GM12878 (cell line): ENCODE measurements around the gene RAPGEF4. TPM values are rescaled to one million over a fixed set of nuclear protein-coding genes. Genes with fewer than 3 reads are reported as not detected.

Experiments
- ATAC-seq: fragments of 200-7000 bp; cut with Tn5 transposase; 3 replicates; pipeline ENCODE4 v1.9.1; 2020; ENCODE audit warnings: mild to moderate bottlenecking, moderate library complexity
- BruUV-seq: library from RNA; stranded (reverse); fragments of 400-500 nt; replicated peaks from 2 replicates; lab custom pipeline; 2021; lab: Mats Ljungman, UMichigan
- CTCF ChIA-PET: fragments of 300-600 bp; sonication (Branson Sonifier 250); formaldehyde crosslinking; extraction: SDS; loops from one replicate; lab custom pipeline; 2021; ENCODE audit warnings: inconsistent platforms; lab: Yijun Ruan, JAX
- POLR2A ChIA-PET: fragments of 350-600 bp; formaldehyde crosslinking; extraction: SDS; loops from one replicate; lab custom pipeline; 2021; ENCODE audit warnings: inconsistent platforms; lab: Charles Lee
- RAD21 ChIA-PET: fragments of 300-600 bp; sonication (Branson Sonifier 250); formaldehyde crosslinking; loops from one replicate; lab custom pipeline; 2023; ENCODE audit warnings: antibody characterized with exemption; ENCODE audit not compliant: unreplicated experiment; lab: Charles Lee
- SMC1A ChIA-PET: fragments of 300-600 bp; sonication (Branson Sonifier 250); formaldehyde crosslinking; loops from one replicate; lab custom pipeline; 2023; ENCODE audit not compliant: unreplicated experiment, uncharacterized antibody; lab: Charles Lee
- DNase-seq: peaks from one replicate; pipeline ENCODE4 v3.0.0-alpha.2; 2011; ENCODE audit warnings: low read depth, low spot score
- FAIRE-seq: peaks from 3 replicates; lab custom pipeline; 2011; peaks lifted over from hg19 to GRCh38; lab: Jason Lieb, UNC
- H2AFZ ChIP-seq: 2 replicates; pipeline ENCODE4 v1.6.0; 2011; ENCODE audit warnings: low read depth, low read length, control low read depth; ENCODE audit not compliant: control insufficient read depth
- H3K27ac ChIP-seq: 2 replicates; pipeline ENCODE4 v1.5.1; 2011; ENCODE audit warnings: control low read depth; ENCODE audit not compliant: control insufficient read depth, insufficient read depth
- H3K27me3 ChIP-seq, 2 experiments: replicated peaks in 1 of 2; 2 replicates each; pipeline versions ENCODE4 v1.6.0 to v1.6.1; 2011; ENCODE audit warnings: low read length in 1 of 2; ENCODE audit not compliant: control insufficient read depth in 2 of 2, insufficient read depth in 2 of 2
- H3K36me3 ChIP-seq, 2 experiments: 2 replicates each; pipeline ENCODE4 v1.5.1; 2011; ENCODE audit warnings: low read length in 1 of 2; ENCODE audit not compliant: control insufficient read depth in 2 of 2, insufficient read depth in 2 of 2
- H3K4me1 ChIP-seq: 2 replicates; pipeline ENCODE4 v1.6.1; 2011; ENCODE audit warnings: mild to moderate bottlenecking, low read length, moderate library complexity, mixed read lengths; ENCODE audit not compliant: control insufficient read depth, insufficient read depth
- H3K4me2 ChIP-seq: 2 replicates; pipeline ENCODE4 v1.6.0; 2011; ENCODE audit warnings: control low read depth; ENCODE audit not compliant: control insufficient read depth, insufficient read depth
- H3K4me3 ChIP-seq: fragments of 200-600 bp; sonication (generic); 2 replicates; pipeline ENCODE4 v1.5.1; 2016
- H3K79me2 ChIP-seq: 2 replicates; pipeline ENCODE4 v1.6.0; 2011; ENCODE audit warnings: low read length; ENCODE audit not compliant: control insufficient read depth, insufficient read depth
- H3K9ac ChIP-seq: 2 replicates; pipeline ENCODE4 v1.8.0; 2011; ENCODE audit warnings: low read length, control low read depth, mixed read lengths; ENCODE audit not compliant: control insufficient read depth, insufficient read depth
- H3K9me3 ChIP-seq: replicated peaks from 3 replicates; pipeline ENCODE4 v1.5.1; 2011; ENCODE audit warnings: mild to moderate bottlenecking, low read length; ENCODE audit not compliant: control insufficient read depth, insufficient read depth
- H4K20me1 ChIP-seq: 2 replicates; pipeline ENCODE4 v1.6.0; 2011; ENCODE audit not compliant: control insufficient read depth, insufficient read depth
- ATF2 ChIP-seq: IDR thresholded peaks from 2 replicates; pipeline ENCODE4 v1.6.1; 2012; ENCODE audit warnings: low read length, inconsistent platforms
- BRCA1 ChIP-seq: IDR thresholded peaks from 2 replicates; pipeline ENCODE4 v1.6.1; 2011; ENCODE audit warnings: low read depth, low read length, improper control_type of control experiment
- EGR1 ChIP-seq, 2 experiments: IDR thresholded peaks; 1 replicate in 1 of 2; 2 replicates in 1 of 2; pipeline ENCODE4 v1.6.1; 2011 to 2012; ENCODE audit warnings: low read depth in 2 of 2, low read length in 2 of 2, borderline replicate concordance in 1 of 2, mild to moderate bottlenecking in 1 of 2, moderate library complexity in 1 of 2
- GABPA ChIP-seq: IDR thresholded peaks from 2 replicates; pipeline ENCODE4 v1.6.1; 2014; ENCODE audit warnings: antibody characterized with exemption, low read depth, mild to moderate bottlenecking, inconsistent platforms
- IKZF1 ChIP-seq: fragments of 450-650 bp; conservative IDR thresholded peaks from 2 replicates; pipeline ENCODE4 v1.6.1; 2017; ENCODE audit warnings: antibody characterized with exemption, mild to moderate bottlenecking
- JUND ChIP-seq: IDR thresholded peaks from 2 replicates; pipeline ENCODE4 v1.6.1; 2012; ENCODE audit warnings: low read depth, mild to moderate bottlenecking, low read length, improper control_type of control experiment, moderate library complexity
- PAX8 ChIP-seq: fragments of 450-650 bp; IDR thresholded peaks from 2 replicates; pipeline ENCODE4 v1.6.1; 2017; ENCODE audit warnings: mild to moderate bottlenecking, moderate library complexity
- PML ChIP-seq: IDR thresholded peaks from 2 replicates; pipeline ENCODE4 v1.6.1; 2012; ENCODE audit warnings: low read length, inconsistent platforms
- POLR2AphosphoS5 ChIP-seq: IDR thresholded peaks from 2 replicates; pipeline ENCODE4 v1.6.1; 2011; ENCODE audit warnings: mild to moderate bottlenecking, low read length, inconsistent platforms
- RELA ChIP-seq: fragments of 450-650 bp; IDR thresholded peaks from 2 replicates; pipeline ENCODE4 v1.8.0; 2014; ENCODE audit warnings: borderline replicate concordance; ENCODE audit not compliant: partially characterized antibody
- SMARCA5 ChIP-seq: fragments of 450-650 bp; IDR thresholded peaks from 2 replicates; pipeline ENCODE4 v1.6.1; 2017; ENCODE audit warnings: mild to moderate bottlenecking
- SREBF1 ChIP-seq: IDR thresholded peaks from 2 replicates; pipeline ENCODE4 v1.6.1; 2012; ENCODE audit warnings: mild to moderate bottlenecking, low read length
- SRF ChIP-seq, 2 experiments: IDR thresholded peaks; 2 replicates each; pipeline ENCODE4 v1.6.1; 2011; ENCODE audit warnings: low read depth in 2 of 2, low read length in 2 of 2, mild to moderate bottlenecking in 1 of 2, moderate library complexity in 1 of 2
- STAT3 ChIP-seq: IDR thresholded peaks from 2 replicates; pipeline ENCODE4 v1.6.1; 2011; ENCODE audit warnings: low read depth, low read length, improper control_type of control experiment
- TBL1XR1 ChIP-seq: IDR thresholded peaks from 2 replicates; pipeline ENCODE4 v1.6.1; 2012; ENCODE audit warnings: low read depth, low read length, improper control_type of control experiment
- TCF12 ChIP-seq: IDR thresholded peaks from 2 replicates; pipeline ENCODE4 v1.6.1; 2011; ENCODE audit warnings: low read depth, mild to moderate bottlenecking, low read length
- WRNIP1 ChIP-seq: IDR thresholded peaks from 2 replicates; pipeline ENCODE4 v1.6.1; 2011; ENCODE audit warnings: low read depth, low read length, improper control_type of control experiment, borderline replicate concordance
- in situ Hi-C: fragments of 300-500 bp; cut with MboI; formaldehyde crosslinking; loops from 9 replicates; pipeline ENCODE4 v1.14.3; 2018; ENCODE audit warnings: mixed read lengths
- intact Hi-C: fragments of 100-400 bp; cut with micrococcal nuclease; formaldehyde crosslinking; loops from one replicate; pipeline ENCODE4 v1.14.2; 2022; ENCODE audit not compliant: unreplicated experiment
- polyA plus RNA-seq, 11 experiments: library from polyadenylated mRNA; depleted of rRNA in 4 of 11; unstranded in 6 of 11; stranded (reverse) in 5 of 11; fragments of >200 nt; fragmentation: Nextera tagmentation in 4 of 11; fragmentation: Illumina TruSeq in 1 of 11; extraction: Ambion mirVana in 4 of 11; extraction: Trizol in 1 of 11; gene quantifications; 1 replicate in 1 of 11; 2 replicates in 10 of 11; pipeline versions ENCODE4 v1.2.1 to v1.2.3, GENCODE V29; 2011 to 2016; ENCODE audit warnings: inconsistent platforms in 2 of 11, missing spikeins in 2 of 11, low read depth in 1 of 11
- total RNA-seq, 4 experiments: library from RNA; depleted of rRNA in 3 of 4; stranded (reverse); fragments of >200 nt in 3 of 4; fragmentation: Illumina TruSeq in 1 of 4; extraction: Trizol in 1 of 4; gene quantifications; 2 replicates each; pipeline versions ENCODE4 v1.2.1 to v1.2.3, GENCODE V29; 2013 to 2021

RAPGEF4 gene
- total and polyA plus RNA-seq, 10 of the 15 experiments (the other 5 are each of a cell fraction or from before 2014, with no cell fraction given): 0.18 TPM; not detected in 8

- BruUV-seq: no TSS peak
- intact Hi-C loops: no loop called here
- ChIA-PET SMC1A (interaction anchor here (1.1 kb wide), 1 partner anchor 13 kb away, joined by 4 read pairs; no protein-coding TSS in a partner anchor), POLR2A (no interaction called here), RAD21 (no interaction called here), CTCF (no interaction called here)
- no peak for ATAC-seq
- FAIRE-seq: no peak
- Histone ChIP-seq H3K9ac (no peak overlapping the region), H3K27me3 (no peaks in the 10 kb centered on the region), H2AFZ (no peak overlapping the region), H3K4me3 (no peak overlapping the region), H3K27ac (no peak overlapping the region), H3K79me2 (no peaks in the 10 kb centered on the region), H3K4me1 (no peaks in the 10 kb centered on the region), H3K9me3 (no peaks in the 10 kb centered on the region), H3K36me3 (no peaks in the 10 kb centered on the region), H3K4me2 (no peak overlapping the region), H4K20me1 (no peaks in the 10 kb centered on the region)
- TF ChIP-seq SMARCA5: no peak
- TF ChIP-seq ATF2: no peak
- no peak for TF ChIP-seq POLR2AphosphoS5
- TF ChIP-seq STAT3: no peak
- TF ChIP-seq WRNIP1: no peak
- no peak for TF ChIP-seq TBL1XR1
- TF ChIP-seq RELA: no peak
- TF ChIP-seq SRF (IDR thresholded peaks at IDR 0.05; ENCODE audit: low read depth in 2 of 2, low read length in 2 of 2): no peak
- TF ChIP-seq PAX8: no peak
- TF ChIP-seq PML: no peak
- TF ChIP-seq EGR1 (IDR thresholded peaks at IDR 0.05; ENCODE audit: borderline replicate concordance in 1 of 2, low read depth in 2 of 2, low read length in 2 of 2): no peak
- TF ChIP-seq JUND: no peak
- no peak for TF ChIP-seq SREBF1
- no peak for TF ChIP-seq IKZF1
- no peak for TF ChIP-seq TCF12
- TF ChIP-seq GABPA: no peak
- no peak for TF ChIP-seq BRCA1
- no peak for DNase-seq
- in situ Hi-C loops: no loop called here
These were observed 101.2 kb downstream of the RAPGEF4 start for GRCh38 chr2:172836827-172837226.
